ENCODE measurements around the gene MT1HL1.
"Not testable (repeated sequence)": the region's sequence is repeated elsewhere in the genome, so short reads cannot be mapped to it uniquely, and the experiment has no call there.

The MT1HL1 gene

GRCh38 chr1:237018896-237019295 is 14.7 kb upstream of the MT1HL1 start:
- DNase-seq (ENCODE audit: low read depth in 2 of 3, low spot score in 2 of 3) = no peak

- DNase-seq (ENCODE audit: low read depth in 2 of 3, low spot score in 2 of 3) = no peak
Observed at GRCh38 chr1:237016626-237017025, 12.4 kb upstream of the MT1HL1 start.

- no peak for DNase-seq (ENCODE audit: low read depth in 2 of 3, low spot score in 2 of 3)
Observed at GRCh38 chr1:237013608-237014007, 9.4 kb upstream of the MT1HL1 start.

GRCh38 chr1:237012788-237013383 is 8.6 kb upstream of the MT1HL1 start:
- no peak for DNase-seq (ENCODE audit: low read depth in 2 of 3, low spot score in 2 of 3)

GRCh38 chr1:237012361-237012760 is 8.1 kb upstream of the MT1HL1 start:
- no peak for DNase-seq (ENCODE audit: low read depth in 2 of 3, low spot score in 2 of 3)

- DNase-seq (ENCODE audit: low read depth in 2 of 3, low spot score in 2 of 3) = no peak
Observed at GRCh38 chr1:237011432-237011831, 7.2 kb upstream of the MT1HL1 start.

- DNase-seq (ENCODE audit: low read depth in 2 of 3, low spot score in 2 of 3) = no peak
Observed at GRCh38 chr1:237009611-237010010, 5.4 kb upstream of the MT1HL1 start.

GRCh38 chr1:237007147-237007881 is 3.1 kb upstream of the MT1HL1 start:
- no peak for DNase-seq (ENCODE audit: low read depth in 2 of 3, low spot score in 2 of 3)

GRCh38 chr1:237005674-237006073 is 1.4 kb upstream of the MT1HL1 start:
- DNase-seq (ENCODE audit: low read depth in 2 of 3, low spot score in 2 of 3) = no peak

GRCh38 chr1:237003516-237003915 is 725 bp downstream of the MT1HL1 start:
- DNase-seq (ENCODE audit: low read depth in 2 of 3, low spot score in 2 of 3) = no peak

- DNase-seq (ENCODE audit: low read depth in 2 of 3, low spot score in 2 of 3) = no peak
Observed at GRCh38 chr1:237000191-237000590, 4.0 kb downstream of the MT1HL1 start.

GRCh38 chr1:236998546-236998945 is 5.7 kb downstream of the MT1HL1 start:
- DNase-seq (ENCODE audit: low read depth in 2 of 3, low spot score in 2 of 3) = no peak

- no peak for DNase-seq (ENCODE audit: low read depth in 2 of 3, low spot score in 2 of 3)
Observed at GRCh38 chr1:236997882-236998281, 6.4 kb downstream of the MT1HL1 start.

- no peak for DNase-seq (ENCODE audit: low read depth in 2 of 3, low spot score in 2 of 3)
Observed at GRCh38 chr1:236997361-236997760, 6.9 kb downstream of the MT1HL1 start.

GRCh38 chr1:236994450-236994849 is 9.8 kb downstream of the MT1HL1 start:
- no peak for DNase-seq (ENCODE audit: low read depth in 2 of 3, low spot score in 2 of 3)

GRCh38 chr1:236992449-236992848 is 11.8 kb downstream of the MT1HL1 start:
- DNase-seq (ENCODE audit: low read depth in 2 of 3, low spot score in 2 of 3) = no peak

GRCh38 chr1:236990052-236990445 is 14.2 kb downstream of the MT1HL1 start:
- no peak for DNase-seq (ENCODE audit: low read depth in 2 of 3, low spot score in 2 of 3)

- DNase-seq (ENCODE audit: low read depth in 2 of 3, low spot score in 2 of 3) = no peak
Observed at GRCh38 chr1:236989290-236990051, 14.8 kb downstream of the MT1HL1 start.

- no peak for DNase-seq (ENCODE audit: low read depth in 2 of 3, low spot score in 2 of 3)
Observed at GRCh38 chr1:236983818-236984217, 20.4 kb downstream of the MT1HL1 start.

- no peak for DNase-seq (ENCODE audit: low read depth in 2 of 3, low spot score in 2 of 3)
Observed at GRCh38 chr1:236982380-236982779, 21.9 kb downstream of the MT1HL1 start.

GRCh38 chr1:236981431-236981830 is 22.8 kb downstream of the MT1HL1 start:
- not testable (repeated sequence) for DNase-seq (ENCODE audit: low read depth in 2 of 3, low spot score in 2 of 3)

GRCh38 chr1:236980673-236981072 is 23.6 kb downstream of the MT1HL1 start:
- DNase-seq (ENCODE audit: low read depth in 2 of 3, low spot score in 2 of 3) = no peak

Data from activated CD8-positive, alpha-beta memory T cell treated with anti-CD3 and anti-CD28 coated beads for 48 hours (primary cell).